Stimulated activated CD4-positive, alpha-beta T cell treated with anti-CD3 and anti-CD28 coated beads, TNF-alpha, amount 100 ng/mL, for 1 hour (primary cell): ENCODE results near the gene BRD8.
"Not testable (repeated sequence)": the region's sequence is repeated elsewhere in the genome, so short reads cannot be mapped to it uniquely, and the experiment has no call there.

Experiments used
- DNase-seq, 3 donors: peaks; one replicate each; pipeline ENCODE4 v3.0.0-alpha.2; 2020; ENCODE audit warnings: low read depth in 3 of 3, low spot score in 1 of 3

Gene BRD8

DNA sequence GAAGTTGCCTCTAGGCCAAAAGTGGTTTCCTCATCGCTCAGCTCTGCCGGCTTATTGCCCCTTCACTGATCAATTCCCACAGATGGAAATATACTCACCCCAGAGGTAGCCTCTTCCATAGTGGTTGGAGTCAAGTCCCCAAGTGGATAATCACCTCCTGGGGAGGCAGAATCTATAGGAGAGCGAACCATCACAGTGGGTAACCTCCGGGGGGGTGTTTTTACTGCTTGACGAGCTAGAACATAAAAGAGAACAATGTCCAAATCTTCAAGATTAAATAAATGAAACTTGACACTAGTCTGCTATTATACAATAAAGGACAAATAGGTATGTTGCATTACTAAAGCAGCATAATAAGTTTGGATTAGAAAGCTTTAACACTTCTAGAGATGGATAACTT lies 9.3 kb downstream of the BRD8 start:
- DNase-seq = no peak

DNA sequence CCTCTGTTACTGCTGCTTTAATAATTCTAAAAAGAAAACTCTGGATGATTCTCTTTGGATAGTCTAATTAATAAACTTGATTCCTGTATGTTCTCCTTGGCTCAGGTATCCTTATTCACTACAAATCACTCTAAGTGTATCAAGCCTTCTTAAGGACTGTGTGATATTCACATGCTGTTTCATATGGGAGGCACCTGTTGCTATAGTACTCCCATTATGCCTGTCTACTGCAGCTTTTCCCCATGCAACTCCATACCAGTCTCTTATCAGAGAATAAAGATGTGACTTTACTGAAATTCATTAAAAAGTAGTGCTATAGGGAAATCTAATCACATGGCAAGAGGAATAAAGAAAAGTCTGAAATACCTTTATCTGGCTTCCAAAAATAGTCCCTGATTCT lies 14.7 kb downstream of the BRD8 start:
- no peak for DNase-seq

DNA sequence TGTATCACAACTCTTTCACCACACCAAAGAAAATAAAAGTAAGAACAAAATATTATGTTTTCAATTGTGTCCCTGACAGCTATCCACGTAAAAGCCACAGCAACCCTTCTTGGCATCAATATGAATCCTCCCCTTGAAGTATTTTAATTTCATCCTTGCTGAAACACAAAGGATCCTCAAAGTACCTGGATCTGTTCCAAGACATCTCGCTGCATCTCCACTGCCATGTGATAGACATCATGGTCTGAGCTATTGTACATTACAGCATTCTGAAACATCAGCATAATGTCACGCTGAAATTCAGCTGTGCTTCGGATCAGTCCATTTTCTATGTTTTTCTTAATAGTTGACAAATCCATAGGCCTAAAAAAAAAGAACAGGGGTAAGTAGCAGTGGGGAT lies 17.7 kb downstream of the BRD8 start:
- no peak for DNase-seq

GRCh38 chr5:138159666-138160065 lies 18.8 kb downstream of the BRD8 start:
- no peak for DNase-seq

DNA sequence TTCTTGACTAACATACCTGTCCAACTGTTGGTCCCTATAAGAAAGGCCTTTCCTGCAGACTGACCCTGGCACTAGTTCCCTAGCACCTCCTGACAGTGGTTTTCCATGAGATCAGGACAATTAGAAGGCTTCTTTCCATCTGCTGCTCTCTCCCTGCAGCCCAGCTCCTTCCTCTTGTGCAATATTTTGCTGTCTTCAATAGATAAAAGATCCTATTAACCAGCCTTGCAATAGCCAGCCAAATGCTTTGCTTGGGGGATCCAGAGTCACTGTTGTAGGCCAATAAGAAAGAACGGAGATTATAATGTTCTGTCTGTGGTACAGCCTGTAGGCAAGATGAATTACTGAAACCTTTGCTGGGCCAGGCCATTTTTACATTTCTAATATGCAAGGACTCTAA lies 20.8 kb downstream of the BRD8 start:
- no peak for DNase-seq

- DNase-seq = not testable (repeated sequence)
Observed at GRCh38 chr5:138155977-138156376, 22.5 kb downstream of the BRD8 start.

GRCh38 chr5:138149530-138149929 lies 28.9 kb downstream of the BRD8 start:
- DNase-seq = no peak

GRCh38 chr5:138148811-138149210 lies 29.6 kb downstream of the BRD8 start:
- DNase-seq = no peak

DNA sequence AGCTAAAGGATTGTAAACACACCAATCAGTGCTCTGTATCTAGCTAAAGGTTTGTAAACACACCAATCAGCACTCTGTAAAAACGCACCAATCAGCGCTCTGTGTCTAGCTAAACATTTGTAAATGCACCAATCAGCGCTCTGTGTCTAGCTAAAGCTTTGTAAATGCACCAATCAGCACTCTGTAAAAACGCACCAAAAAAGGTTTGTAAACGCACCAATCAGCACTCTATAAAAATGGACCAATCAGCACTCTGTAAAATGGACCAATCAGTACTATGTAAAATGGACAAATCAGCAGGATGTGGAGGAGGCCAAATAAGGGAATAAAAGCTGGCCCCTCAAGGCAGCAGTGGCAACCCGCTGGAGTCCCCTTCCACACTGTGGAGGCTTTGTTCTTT lies 34.9 kb downstream of the BRD8 start:
- DNase-seq = not testable (repeated sequence)

GRCh38 chr5:138141734-138142133 lies 36.7 kb downstream of the BRD8 start:
- DNase-seq = no peak

GRCh38 chr5:138140268-138140667 lies 38.2 kb downstream of the BRD8 start:
- no peak for DNase-seq

GRCh38 chr5:138139781-138140090 lies 38.7 kb downstream of the BRD8 start:
- DNase-seq = no peak

DNA sequence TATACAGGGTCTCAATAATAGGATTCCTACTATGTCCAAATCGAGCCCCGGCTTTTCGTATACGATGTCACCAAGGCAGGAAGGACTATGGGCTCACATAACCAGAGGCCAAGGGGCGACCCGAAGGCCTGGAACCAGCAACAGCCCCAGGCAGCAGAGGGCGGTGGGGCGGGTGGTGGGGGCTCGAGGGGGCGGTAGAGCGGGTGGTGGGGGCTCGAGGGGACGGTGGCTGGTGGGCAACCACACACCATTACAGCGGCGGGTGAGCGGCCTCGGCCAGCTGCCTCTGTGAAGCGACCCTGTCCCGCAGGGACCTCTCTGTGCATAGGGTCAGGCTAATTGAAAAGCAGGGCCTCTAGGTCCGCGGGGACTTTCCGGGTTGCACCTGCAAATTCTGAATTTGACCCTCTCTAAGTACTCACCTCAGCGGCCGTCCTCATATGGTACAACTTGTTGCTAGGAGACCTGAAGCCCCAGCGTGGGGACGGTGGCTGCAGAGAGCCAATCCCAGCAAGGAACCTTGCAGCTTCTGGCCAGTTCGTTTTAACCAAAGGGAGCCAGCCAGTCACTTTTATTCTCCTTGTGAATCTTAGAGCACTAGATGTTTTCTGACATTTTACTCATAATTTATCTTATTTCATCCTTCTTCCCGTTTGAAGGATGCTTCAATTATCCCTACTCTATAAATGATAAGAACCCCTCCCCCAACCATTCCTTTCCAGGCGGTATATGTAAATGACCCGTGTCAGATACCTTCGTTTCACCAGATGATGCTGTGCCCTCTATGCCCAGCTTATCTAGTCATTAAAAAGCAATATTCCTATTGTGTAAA lies 39.3 kb downstream of the BRD8 start, which contains the start of gene NME5:
NME5 (minus strand) TSS at position 480 of the 832 bp plus-strand sequence. CDS start 648 bp downstream, outside the sequence.
- DNase-seq = no peak

DNA sequence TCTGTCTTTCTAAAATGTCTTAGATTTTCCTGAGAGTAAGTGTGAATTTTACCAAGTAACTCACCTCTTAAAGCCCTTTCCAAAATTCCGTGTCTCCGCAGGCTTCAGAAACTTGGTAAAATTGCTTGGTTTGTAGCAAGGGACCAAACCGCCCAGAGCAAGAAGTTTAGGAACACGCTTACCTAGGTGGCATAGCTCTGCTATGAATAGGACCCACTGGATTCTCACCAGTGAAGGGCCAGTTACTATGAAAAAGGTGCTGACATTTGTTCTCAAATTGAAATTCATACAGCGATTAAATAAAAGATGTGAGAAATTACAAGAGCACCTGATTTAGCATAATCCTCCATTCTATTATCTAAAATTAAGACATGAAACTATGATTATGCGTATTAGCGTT lies 45.9 kb downstream of the BRD8 start:
- DNase-seq = no peak

GRCh38 chr5:138129347-138129746 lies 49.1 kb downstream of the BRD8 start:
- DNase-seq = no peak

DNA sequence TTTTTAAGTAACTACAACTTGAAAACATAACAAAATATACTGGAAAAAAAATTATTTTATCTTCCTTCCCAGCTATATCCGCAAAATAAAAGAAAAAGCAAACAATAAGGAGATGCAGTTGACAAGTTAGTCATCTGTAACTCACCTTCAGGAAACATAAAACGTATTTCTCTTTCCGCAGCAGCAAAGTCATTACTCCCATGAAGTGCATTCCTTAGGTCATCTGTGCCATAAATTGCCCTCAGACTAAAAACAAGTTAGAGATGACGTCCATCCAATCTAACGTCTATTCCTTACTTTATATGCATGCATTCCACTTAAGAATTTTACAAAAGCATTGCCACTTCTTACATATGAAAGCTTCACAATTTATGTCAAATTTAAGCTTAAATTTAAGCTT lies 50.1 kb downstream of the BRD8 start:
- no peak for DNase-seq

DNA sequence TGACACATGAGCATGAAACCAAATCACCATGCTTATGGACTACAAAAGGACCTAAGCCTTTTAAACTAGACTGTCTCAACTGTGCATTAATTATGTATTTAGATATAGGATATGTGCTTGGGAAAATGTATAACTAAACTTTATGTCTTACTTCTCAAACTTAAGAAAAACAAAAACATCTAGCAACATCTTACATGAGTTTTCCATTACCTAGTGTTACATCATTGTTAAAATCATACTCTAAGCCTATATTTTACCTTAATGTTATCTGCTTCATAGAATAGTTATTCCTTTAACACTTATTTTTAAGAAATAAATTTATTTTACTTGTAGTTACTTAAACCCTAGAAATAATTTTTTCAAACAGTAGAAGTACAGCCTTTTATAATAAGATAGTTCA lies 63.2 kb downstream of the BRD8 start:
- DNase-seq = no peak

DNA sequence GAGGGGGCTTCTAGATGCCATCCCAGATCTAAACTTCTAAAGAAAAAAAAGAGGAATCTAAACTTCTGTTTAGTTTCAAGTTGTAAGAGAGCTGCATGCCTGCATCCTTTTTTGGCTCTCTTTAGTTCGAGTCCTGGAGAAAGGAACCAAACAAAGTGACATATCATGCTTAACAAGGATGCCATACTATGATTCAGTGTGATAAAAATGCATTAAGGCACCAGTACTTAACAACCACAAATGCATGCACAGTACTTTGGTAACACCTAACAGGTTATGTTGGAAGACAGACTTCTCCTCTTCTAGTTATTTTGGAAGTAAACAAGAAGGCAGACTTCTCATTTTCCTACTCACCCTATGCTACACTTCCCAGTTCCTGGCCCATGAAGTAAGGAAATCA lies 66.5 kb downstream of the BRD8 start:
- no peak for DNase-seq

DNA sequence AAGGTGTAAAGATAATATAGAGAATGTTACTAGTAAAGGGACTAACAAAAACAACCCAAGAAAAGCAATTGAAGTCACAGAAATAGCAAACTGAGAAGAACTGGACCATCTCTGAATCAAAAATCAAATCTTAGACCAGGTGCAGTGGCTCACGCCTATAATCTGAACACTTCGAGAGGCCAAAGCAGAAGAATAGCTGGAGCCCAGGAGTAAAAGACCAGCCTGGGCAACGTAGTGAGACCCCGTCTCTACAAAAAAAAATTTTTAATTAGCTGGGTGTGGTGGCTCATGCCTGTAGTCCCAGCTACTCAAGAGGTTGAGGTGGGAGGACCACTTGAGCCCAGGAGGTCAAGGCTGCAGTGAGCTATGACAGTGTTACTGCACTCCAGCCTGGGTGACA lies 67.2 kb downstream of the BRD8 start:
- DNase-seq = no peak

- no peak for DNase-seq
Observed at GRCh38 chr5:138110266-138110963, 68.0 kb downstream of the BRD8 start.

DNA sequence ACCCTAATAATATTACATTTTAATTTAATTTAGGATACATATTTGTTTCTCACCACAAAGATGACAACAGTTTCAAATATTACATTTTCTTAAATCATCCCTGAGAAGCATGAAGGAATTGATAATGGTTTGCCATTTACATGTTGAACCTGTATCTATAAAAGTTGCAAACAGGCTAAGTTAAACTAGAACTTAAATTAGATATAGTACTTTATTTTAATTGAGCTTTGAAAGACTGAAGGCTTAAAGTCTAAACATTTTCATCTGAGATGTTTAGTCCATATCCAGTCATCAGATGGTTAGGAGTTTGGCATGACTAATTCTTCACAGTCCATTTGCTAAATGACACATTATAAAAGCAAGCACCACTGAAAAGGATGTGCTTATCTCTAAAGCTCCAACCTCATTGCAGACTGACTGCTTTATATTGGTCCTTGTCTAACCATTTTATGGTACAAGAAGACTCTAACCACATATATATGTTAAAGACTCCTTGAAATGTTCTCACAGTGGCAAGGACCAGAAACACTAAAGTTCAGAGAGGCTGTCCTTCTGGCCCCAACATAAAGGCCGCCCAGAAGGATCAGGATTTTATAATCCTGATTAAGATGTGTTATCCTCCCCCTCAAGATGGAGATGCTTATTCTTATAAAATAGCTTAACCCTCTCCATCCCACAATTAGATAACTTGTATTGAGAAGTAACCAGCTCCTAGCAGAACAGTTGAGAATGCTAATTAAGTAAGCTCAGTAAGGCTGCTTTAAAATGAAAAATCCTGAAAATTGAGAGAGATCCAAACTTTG lies 68.8 kb downstream of the BRD8 start:
- DNase-seq = no peak

DNA sequence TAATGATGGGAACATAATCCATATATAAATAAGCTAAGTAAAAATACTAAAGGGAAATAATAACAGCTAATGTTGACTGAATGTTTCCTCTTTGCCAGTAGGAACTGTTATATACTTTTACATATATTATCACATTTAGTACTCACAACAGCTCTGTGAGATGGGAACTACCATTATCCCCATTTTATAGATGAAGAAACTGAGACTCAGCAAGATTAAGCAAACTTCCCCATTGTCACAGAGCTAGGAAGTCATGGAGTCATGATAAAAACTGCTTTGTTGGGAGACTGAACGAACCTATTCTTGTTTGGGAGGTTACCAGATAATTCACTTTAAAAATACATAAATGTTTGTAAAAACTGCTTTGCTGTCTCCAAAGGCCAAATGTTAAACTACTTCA lies 71.2 kb downstream of the BRD8 start:
- no peak for DNase-seq
